AG04449 (cell line): Measurements from ENCODE around the gene CAPZB.

ENCODE experiments used
- CTCF ChIA-PET: fragments of 350-600 bp; formaldehyde crosslinking; extraction: SDS; loops from one replicate; lab custom pipeline; 2021; ENCODE audit warnings: antibody characterized with exemption; lab: Yijun Ruan, JAX
- POLR2A ChIA-PET: fragments of 400-600, 350-600 bp; formaldehyde crosslinking; extraction: SDS; loops from one replicate; lab custom pipeline; 2020; ENCODE audit warnings: antibody characterized with exemption, inconsistent platforms; lab: Yijun Ruan, JAX
- DNase-seq: peaks from one replicate; pipeline ENCODE4 v3.0.0-alpha.2; 2010; ENCODE audit warnings: low read depth, low spot score
- H3K4me3 ChIP-seq: 2 replicates; pipeline ENCODE4 v1.5.1; 2011; ENCODE audit warnings: low read depth, mild to moderate bottlenecking, control low read depth, low read length
- CTCF ChIP-seq: IDR thresholded peaks from one replicate; pipeline ENCODE4 v1.5.1; 2011; ENCODE audit warnings: mild to moderate bottlenecking, moderate library complexity, low read length, control low read depth, inconsistent platforms; ENCODE audit not compliant: insufficient read depth; ENCODE audit errors: missing control alignments

Gene CAPZB

GRCh38 chr1:19347533-19348172 lies 137.7 kb downstream of the CAPZB start:
- POLR2A ChIA-PET: no interaction called here
- DNase-seq: no peak

DNA sequence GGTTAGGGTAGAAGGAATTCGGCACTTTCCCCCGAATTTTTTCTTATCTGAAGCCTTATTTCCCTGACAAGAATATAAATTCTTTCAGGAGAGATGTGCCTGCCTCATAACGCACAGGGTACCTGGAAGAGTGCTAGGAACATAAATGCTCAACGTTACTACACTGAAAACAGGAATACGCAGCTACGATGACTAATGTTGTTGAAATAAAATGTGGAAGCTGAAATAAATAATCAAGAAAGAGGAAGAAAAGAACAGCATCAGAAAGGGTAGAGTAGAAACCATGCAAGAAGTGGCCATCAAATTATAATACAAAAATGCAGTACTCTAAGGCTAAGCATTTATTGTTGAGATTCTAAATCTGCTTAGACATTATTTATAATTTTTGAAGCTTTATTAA lies 139.3 kb downstream of the CAPZB start:
- POLR2A ChIA-PET: no interaction called here
- no peak for DNase-seq
- TF ChIP-seq CTCF: no peak
- CTCF ChIA-PET: interaction anchor here (0.8 to 13.5 kb wide), 5 partner anchors 8 to 315 kb away, joined by 3 to 178 read pairs (median 7); no protein-coding TSS in a partner anchor
- H3K4me3 ChIP-seq: no peak overlapping the region

More at GRCh38 chr1:19347533-19348172, 137.7 kb downstream of the CAPZB start:
- TF ChIP-seq CTCF: no peak
- CTCF ChIA-PET: interaction anchor here (0.8 to 13.5 kb wide), 5 partner anchors 9 to 313 kb away, joined by 3 to 178 read pairs (median 4); no protein-coding TSS in a partner anchor
- H3K4me3 ChIP-seq: no peak overlapping the region

- TF ChIP-seq CTCF: no peak
- ChIA-PET CTCF (interaction anchor here (1.0 to 13.5 kb wide), 8 partner anchors 7 to 316 kb away, joined by 3 to 178 read pairs (median 6); no protein-coding TSS in a partner anchor), POLR2A (no interaction called here)
- no peak for DNase-seq
- no peak overlapping the region for H3K4me3 ChIP-seq
Observed at GRCh38 chr1:19345391-19345790, 139.9 kb downstream of the CAPZB start.

DNA sequence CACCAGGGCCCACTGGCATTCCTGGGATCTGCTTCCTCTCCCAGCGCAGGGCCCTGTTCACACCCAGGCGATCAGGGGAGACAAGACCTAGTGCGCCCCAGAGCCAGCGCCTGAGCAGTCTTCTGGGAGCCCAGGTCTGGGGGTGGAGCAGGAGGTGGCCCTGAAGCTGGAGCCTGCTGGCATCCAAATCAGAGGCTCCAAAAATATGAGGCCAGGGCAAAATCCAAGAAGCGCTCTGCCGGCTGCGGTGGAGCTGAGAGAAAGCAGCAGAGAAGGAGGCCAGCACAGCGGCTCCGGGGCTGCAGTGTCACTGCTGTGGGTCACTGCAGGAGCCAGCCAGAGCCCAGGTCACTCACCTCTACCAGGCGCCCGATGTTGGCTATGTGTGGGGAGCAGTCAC lies 140.5 kb downstream of the CAPZB start:
- ChIA-PET POLR2A (no interaction called here), CTCF (interaction anchor here (0.7 to 13.5 kb wide), 17 partner anchors 8 to 316 kb away, joined by 3 to 178 read pairs (median 4); no protein-coding TSS in a partner anchor)
- no peak for TF ChIP-seq CTCF
- DNase-seq: no peak
- H3K4me3 ChIP-seq: no peak overlapping the region

DNA sequence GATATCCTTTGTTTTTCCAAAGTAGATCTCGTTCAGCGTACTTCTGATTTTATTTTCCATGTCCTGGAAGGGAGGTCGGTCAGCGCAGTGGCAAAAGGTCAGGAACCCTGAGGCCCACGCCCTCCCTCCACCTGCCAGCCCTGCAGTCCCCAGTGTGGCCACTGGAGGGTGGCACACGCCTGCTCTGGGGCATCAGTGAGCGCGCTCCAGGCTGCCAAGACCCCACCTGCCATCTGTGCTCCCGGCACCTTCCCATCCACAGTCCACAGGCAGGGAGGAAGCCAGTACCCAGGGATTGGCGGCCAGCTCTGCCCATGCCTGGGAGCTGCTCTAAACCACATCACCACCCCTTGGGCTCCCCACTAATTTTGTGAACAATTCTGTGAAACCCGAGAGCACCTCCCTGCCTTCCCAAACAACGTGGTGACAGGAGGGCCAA lies 140.9 kb downstream of the CAPZB start:
- CTCF ChIA-PET: interaction anchor here (0.7 to 13.5 kb wide), 19 partner anchors 8 to 360 kb away, joined by 3 to 178 read pairs (median 4); no protein-coding TSS in a partner anchor
- POLR2A ChIA-PET: no interaction called here
- TF ChIP-seq CTCF: peak; percentile 92
- no peak for DNase-seq
- H3K4me3 ChIP-seq: no peak overlapping the region

GRCh38 chr1:19343617-19344350 lies 141.6 kb downstream of the CAPZB start:
- TF ChIP-seq CTCF: no peak
- ChIA-PET CTCF (interaction anchor here (0.6 to 13.5 kb wide), 17 partner anchors 9 to 1538 kb away, joined by 3 to 178 read pairs (median 4); partner anchors contain the start of gene NBL1), POLR2A (no interaction called here)
- DNase-seq: no peak
- no peak overlapping the region for H3K4me3 ChIP-seq
